CD4-positive, alpha-beta T cell treated with Interleukin-15 for 1 hour (primary cell): ENCODE data around the gene FMO4.
A peak's percentile ranks its signal among the peaks of the same experiment; 100 is the strongest.
"Not testable (repeated sequence)": the region's sequence is repeated elsewhere in the genome, so short reads cannot be mapped to it uniquely, and the experiment has no call there.

ENCODE experiments used
- DNase-seq: peaks from one replicate; pipeline ENCODE4 v3.0.0-alpha.2; 2020

Gene FMO4, protein sequence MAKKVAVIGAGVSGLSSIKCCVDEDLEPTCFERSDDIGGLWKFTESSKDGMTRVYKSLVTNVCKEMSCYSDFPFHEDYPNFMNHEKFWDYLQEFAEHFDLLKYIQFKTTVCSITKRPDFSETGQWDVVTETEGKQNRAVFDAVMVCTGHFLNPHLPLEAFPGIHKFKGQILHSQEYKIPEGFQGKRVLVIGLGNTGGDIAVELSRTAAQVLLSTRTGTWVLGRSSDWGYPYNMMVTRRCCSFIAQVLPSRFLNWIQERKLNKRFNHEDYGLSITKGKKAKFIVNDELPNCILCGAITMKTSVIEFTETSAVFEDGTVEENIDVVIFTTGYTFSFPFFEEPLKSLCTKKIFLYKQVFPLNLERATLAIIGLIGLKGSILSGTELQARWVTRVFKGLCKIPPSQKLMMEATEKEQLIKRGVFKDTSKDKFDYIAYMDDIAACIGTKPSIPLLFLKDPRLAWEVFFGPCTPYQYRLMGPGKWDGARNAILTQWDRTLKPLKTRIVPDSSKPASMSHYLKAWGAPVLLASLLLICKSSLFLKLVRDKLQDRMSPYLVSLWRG

DNA sequence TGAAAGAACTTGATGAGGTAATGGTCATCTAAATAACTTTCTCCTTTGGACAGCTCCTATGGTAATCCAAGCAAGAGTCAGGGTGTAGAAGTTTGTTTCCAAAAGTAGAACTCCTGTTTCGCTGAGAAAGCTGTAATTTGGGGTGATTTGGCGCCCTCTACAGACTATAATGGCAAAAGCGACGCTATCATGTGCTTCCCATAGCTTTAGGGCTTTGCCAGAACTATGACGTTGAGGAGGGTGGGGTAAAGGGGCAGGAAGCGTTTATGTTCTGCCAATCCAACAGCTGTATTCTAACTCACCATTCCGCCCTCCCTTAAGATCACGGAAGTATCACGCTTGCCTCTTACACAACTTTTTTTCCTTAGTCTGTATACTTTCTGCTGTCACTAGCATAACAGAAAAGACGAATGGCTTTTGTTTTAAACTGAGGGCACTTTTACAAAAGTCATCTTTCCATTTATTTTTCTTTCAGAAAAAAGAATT lies at the start of gene FMO4:
Gene FMO4 (plus strand): TSS at position 349 of the 486 bp plus-strand sequence. CDS start 5,643 bp downstream, outside the sequence.
- peak; percentile 93 for DNase-seq

DNA sequence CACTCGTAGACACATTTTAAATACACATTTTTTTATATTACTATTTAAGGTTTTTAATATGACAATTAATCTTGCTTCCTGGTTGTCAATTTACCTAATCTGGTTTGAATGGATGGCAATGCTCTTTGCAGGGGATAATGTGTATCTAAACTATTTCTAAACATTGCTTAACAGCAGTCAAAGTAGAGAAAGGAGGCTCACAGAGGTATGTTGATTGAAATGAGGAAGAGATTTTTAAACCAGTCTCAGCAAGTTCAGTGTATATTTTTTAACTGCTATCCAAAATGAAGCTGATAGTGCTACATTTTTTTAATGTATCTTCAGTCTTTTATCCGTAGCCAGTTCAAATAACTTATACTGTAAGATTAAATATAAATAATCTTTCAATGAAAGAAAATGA lies 48.3 kb upstream of the FMO4 start:
- DNase-seq, result no peak

DNA sequence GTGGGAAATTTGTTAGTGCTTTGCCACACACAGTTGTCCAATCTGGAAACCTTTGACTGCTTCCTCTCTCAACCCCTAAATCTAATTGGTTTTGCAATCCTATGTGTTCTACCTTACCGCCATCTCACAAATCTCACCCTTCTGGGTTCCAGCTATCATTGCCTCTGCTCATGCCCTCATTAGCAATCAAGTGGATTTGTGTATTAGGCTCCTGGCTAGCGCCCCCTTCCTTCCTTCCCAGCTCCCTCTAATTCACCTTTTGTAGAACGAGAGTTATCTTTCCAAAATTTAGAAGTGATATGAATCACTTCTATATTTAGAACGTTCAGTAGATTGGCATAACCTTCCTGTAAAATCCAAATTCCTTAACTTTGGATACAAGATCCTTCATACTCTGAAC lies 47.1 kb upstream of the FMO4 start:
- no peak for DNase-seq

DNA sequence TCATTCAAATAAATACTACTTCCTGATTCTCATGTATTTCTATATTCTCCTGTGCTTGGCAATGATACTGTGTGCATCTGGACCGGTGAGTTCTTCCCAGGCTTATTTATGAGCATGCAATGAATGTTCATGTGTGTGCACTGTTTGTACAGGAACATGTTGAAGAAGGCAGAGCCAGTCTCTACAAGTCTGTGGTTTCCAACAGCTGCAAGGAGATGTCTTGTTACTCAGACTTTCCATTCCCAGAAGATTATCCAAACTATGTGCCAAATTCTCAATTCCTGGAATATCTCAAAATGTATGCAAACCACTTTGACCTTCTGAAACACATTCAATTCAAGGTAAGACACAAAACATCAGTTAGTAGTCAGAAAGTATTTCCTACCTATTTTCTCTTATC lies 46.6 kb upstream of the FMO4 start:
- no peak for DNase-seq

DNA sequence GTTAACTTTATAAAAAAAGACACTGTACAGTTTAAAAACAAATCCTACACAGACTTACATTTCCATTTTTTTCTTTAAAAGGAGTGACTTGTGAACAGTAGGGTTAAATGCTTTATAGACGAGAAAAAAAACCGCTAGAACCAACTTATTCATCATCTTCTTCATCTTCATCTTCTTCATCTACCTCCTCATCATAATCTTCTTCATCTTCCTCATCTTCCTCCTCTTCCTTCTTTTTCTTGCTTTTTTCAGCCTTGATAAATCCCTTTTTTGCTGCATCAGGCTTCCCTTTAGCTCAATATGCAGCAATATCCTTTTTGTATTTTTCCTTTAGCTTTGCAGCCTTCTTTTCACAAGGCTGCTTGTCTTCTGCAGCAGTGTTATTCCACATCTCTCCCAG lies 43.2 kb upstream of the FMO4 start:
- DNase-seq, result no peak

DNA sequence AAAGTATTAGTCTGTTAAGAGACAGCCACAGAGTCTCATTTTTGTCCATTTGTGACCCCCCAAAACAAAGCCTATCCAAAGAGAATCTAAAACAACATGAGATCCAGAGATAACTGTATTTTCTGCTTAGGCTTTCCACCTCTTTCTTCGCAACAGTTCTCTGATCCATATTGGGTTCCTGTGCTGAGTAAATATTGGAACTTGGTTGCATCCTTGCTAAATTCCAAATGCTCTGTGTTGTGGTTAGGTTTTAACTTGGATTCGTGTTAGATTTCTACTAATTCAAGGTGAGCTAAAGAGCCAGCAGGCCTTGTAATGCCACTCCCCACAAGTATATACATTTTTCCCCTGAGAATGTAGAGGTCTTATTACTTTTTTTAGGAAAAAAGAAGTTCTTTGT lies 36.4 kb upstream of the FMO4 start:
- DNase-seq, result no peak

DNA sequence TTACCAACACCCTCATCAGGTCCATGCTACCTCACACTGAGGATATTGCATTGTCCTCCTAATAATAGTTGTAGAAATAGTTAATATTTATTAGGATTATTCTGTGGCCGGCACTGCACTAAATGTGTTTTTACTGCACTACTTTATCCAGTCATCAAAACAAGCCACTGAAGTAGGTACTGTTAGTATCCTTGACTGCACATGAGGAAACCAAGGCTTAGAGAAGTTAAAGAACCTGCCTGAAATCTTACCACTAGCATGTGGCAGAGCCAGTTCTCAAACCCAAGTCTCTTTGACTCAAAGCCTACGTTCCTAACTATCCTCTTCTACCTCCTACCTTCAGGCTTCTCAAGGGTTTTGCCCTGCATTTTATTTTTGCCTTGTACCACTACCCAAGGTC lies 34.7 kb upstream of the FMO4 start:
- no peak for DNase-seq

DNA sequence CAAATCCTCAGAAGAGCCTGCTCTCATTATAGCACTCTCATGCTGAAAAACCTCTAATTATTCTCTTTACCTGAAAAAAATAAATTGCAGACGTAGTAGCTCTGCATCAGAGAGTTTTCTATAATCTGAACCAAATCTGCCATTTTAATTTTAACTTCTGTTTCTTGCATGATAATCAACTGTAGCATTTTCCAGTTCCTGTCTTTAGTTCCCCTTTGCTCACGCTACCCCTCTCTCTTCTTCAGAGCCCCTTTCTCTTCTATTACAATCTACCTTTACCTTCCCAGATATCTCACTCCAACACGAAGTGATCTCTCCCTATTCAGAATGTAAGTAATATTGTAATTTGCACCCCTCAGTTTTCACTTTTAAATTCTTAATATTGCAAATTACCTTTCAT lies 34.3 kb upstream of the FMO4 start:
- no peak for DNase-seq

DNA sequence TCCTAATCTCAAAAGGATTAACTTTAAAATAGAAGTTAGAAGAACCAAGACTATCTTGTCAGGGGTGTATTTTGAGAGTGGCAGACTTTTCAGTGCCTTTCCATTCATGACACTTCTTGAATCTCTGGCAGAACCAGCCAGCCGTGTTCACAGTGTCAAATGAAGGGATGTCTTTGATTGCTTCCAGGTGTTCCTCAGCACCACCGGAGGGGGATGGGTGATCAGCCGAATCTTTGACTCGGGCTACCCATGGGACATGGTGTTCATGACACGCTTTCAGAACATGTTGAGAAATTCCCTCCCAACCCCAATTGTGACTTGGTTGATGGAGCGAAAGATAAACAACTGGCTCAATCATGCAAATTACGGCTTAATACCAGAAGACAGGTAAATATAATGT lies 33.4 kb upstream of the FMO4 start:
- DNase-seq, result no peak

DNA sequence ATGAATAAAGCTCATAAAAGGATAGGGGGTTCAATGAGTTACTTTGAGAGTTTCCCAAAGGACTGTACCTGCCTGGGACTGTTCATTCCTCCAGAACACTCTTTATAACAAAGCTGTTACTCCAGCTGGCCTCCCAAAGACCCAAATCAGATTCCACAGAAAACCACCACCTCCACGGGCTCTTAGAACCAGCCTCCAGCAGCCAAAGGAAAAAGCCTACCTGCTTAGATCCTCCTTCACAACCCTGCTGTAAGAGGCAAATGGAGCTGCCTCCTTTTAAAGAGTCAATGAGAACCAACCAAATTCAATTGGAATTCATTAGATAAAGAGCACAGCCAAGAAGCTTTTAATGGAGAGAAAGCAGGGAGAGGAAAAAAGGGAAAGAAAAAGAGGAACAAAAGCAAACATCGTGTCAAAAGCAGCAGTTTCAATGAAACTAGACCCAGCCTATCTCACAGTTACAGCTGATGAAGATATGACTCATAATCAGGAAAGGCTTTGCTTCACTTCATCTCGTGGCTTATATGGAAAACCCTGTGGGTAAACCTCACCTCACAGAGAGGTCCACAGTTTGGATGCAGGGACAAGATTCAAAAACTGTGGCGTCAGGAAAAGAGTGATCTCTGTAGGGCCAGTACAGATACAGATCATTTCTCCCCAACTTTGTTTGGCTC lies 27.8 kb upstream of the FMO4 start:
- DNase-seq, result no peak

DNA sequence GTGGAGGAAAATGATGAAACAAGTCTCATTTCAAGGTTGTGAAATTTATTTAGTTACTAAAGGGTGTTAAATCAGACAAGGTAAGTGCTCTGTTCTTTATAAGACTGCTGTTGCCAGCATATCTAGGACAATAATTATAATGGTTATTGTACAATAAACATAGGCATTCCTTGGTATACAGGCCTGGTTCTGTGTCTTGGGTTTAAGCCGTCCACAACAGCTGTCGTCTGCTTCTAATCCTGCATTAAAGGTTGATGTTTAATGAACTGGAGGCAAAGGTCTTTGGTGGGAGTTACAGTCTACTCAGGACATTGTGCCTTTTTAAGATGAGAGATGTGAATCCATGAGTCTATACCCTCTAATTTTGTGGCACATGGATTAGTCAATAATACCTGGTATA lies 23.4 kb upstream of the FMO4 start:
- no peak for DNase-seq

DNA sequence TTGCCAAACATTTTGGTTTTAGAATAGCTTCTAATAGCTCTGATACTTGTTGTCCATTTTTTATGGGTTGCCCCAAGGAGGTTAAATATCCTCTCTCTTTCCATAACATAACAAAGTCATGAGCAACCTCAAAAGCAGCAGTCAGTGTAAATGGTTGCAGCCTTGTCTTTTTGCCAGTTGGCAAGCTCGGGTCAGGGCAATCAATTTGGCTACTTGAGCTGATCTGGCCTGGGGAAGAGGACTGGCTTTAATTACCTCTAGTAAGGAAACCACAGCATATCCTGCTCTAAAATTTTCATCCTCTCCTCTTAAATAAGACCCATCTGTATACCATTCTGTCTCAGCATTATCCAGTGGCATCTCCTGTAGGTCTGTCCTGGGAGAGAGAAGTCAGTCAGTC lies 21.2 kb upstream of the FMO4 start:
- DNase-seq, result no peak

DNA sequence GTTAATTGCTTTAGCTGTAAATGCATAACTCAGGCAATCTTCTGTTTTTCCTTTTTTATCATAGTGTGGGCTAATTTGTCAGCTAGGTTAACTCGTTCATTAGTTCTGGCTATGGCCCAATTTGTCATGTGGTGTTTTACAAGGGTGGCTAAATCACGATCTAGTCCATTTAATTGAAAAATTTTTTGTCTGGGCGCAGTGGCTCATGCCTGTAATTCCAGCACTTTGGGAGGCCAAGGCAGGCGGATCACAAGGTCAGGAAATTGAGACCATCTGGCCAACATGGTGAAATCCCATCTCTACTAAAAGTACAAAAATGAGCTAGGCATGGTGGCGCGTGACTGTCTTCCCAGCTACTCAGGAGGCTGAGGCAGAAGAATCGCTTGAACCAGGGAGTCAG lies 18.6 kb upstream of the FMO4 start:
- DNase-seq, result not testable (repeated sequence)

DNA sequence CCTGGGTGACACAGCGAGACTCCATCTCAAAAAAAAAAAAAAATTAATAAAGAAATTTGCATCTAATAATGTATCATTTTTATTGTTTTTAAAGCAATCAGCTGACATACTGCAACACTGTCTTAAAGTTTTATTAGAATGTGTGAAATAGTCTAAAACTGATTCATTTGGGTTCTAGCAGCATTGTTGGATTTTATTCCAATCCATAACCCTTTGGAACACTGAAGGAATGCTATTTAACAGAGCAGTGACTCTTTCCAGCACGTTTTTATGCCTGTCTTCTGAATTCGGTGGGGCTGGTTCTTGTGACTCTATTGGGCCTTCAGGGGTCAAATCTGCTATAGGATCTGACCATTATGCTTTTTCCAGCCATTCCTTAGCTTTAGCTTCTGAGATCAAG lies 18.2 kb upstream of the FMO4 start:
- DNase-seq, result no peak

DNA sequence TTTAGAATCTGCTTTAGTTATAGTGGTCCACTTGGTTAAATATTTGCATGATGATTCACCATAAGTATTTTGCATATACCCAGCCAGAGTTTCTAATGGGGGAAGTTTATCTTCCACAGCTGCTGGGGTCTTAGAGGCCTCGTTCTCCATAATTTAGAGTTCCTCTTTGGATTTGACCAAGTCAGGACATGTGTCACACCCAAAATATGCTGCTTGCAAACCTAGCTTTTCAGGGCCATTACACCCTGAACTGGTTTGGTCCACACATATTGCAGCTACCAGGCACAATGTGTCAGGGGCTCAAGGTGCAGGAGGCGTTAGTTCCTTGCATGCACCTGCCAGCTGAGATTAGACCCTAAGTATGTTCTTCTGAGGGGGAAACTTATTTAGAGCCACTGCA lies 17.1 kb upstream of the FMO4 start:
- DNase-seq, result no peak

DNA sequence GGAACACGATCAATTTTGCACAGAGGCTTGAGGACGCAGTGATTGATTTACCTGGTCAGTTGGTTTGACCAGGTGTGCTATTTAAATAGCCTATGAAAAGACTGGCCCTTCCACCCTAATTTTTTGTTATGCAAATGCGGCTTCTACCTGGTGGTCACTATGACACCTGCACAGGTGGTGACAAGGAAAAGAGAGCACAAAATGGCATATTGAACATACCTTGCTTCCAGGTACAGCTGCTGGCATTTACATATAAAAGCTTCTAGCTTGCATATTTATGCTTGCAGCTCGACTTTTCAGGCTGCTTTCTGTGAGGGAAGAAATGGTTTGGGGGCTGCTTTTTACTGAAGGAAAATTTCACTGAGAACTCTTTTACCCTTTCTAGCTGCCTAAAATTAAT lies 15.3 kb upstream of the FMO4 start:
- no peak for DNase-seq

DNA sequence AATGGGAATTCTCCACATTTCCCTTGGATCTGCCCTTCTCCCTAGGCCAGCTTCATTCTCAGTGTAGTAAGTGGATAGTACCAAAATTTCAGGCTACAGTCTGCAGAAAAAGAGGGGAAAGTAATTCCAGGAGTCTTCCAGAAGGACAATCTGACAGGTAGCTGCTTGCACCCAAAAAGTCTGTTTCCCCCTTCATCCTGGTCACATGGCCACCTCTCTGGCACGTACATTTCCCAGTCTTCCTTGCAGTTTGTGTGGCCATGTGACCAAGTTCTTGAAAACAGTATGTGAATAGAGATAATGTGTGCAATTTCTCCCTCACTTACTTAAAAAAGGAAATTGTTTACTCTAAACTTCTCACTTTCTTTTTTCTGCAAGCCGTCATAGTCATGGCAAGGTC lies 14.6 kb upstream of the FMO4 start:
- DNase-seq, result no peak

DNA sequence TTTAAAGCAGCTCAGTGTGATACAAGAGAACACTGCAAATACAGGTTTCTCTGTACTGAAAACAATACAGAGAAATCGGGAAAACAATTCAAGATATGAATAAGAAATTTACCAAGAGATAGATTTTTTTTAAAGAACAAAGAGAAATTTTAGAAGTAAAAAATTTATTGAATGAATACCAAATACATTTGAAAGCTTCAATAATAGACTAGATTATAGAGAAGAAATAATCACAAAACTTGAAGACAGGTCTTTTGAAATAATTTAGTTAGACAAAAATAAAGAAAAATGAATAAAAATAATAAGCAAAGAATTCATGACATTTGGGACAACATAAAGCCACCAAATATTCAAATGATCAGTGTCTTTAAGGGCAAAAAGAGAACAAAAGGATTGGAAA lies 13.6 kb upstream of the FMO4 start:
- DNase-seq, result no peak

DNA sequence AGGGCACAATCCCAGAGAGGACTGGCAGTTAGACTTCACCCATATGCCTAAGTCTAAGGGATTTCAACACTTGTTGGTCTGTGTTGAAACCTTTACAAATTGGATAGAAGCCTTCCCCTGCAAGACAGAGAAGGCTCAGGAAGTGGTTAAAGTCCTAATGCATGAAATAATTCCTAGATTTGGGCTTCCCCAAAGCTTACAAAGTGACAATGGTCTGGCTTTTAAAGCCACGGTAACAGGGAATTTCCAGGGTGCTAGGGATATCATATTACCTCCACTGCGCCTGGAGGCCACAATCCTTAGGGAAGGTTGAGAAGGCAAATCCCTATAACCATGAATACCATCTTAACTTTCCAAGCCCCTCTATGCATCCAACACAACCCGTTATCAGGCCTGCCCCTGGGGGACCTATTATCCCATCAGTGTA lies 3.3 kb upstream of the FMO4 start:
- DNase-seq, result no peak

DNA sequence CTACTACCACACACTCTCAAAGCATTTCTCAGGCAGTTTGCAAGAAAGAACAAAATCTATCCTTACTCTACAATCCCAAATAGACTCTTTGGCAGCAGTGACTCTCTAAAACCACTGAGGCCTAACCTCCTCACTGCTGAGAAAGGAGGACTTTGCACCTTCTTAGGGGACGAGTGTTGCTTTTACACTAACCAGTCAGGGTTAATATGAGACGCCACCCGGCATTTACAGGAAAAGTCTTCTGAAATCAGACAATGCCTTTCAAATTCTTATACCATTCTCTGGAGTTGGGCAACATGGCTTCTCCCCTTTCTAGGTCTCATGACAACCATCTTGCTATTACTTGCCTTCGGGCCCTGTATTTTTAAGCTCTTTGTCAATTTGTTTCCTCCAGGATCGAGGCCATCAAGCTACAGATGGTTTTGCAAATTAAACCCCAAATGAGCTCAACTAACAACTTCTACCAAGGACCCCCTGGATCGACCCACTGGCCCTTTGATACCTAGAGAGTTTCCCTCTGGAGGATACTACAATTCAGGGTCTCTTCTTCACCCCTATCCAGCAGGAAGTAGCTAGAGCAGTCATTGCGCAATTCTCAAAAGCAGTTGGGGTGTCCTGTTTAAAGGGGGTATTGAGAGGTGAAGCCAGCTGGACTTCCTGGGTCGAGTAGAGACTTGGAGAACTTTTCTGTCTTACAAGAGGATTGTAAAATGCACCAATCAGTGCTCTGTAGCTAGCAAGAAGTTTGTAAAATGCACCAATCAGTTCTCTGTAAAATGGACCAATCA lies 2.0 kb upstream of the FMO4 start:
- no peak for DNase-seq

DNA sequence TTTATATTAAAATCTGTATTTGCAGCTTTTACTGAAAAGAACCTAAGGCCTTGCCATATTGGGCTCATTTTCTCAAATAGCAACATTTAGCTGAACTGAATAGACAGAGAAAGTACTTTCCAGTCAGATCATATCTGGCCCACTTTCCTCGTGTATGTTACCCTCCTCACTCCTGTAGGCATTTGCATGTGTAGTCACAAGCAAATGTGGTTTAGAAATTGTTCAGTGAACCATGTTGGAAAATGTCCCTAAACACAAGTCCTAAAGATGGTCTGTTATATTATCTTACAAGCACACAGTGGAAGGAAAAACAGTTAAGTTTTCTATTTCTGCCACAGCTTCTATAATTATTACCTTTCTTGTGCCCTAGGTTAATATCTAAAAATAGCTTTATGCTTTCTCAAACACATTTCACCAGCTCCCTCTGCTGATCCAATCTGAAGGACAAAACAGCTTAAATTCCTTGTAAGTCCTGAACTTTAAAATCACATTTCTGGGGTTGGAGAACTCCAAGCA lies 606 bp upstream of the FMO4 start:
- DNase-seq, result no peak

DNA sequence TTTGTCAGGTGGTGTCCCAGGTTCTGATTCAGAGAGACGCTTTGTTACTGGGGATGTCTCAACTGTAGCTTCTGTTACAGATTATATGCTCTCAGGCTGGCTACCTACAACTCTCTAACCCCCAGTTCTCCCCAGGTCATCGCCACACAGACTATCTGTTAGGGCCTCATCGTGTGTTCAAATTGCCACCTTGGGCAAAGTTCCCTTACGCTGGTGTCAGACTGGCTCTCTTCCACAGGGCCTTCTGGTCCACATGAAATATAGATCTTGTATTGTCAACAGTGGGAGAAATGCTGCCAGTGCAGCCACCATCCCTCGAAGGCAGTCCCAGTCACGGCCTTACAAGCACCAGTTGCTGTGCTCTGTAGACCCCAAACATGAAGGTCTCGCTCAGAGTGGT lies 15.3 kb downstream of the FMO4 start:
- no peak for DNase-seq

DNA sequence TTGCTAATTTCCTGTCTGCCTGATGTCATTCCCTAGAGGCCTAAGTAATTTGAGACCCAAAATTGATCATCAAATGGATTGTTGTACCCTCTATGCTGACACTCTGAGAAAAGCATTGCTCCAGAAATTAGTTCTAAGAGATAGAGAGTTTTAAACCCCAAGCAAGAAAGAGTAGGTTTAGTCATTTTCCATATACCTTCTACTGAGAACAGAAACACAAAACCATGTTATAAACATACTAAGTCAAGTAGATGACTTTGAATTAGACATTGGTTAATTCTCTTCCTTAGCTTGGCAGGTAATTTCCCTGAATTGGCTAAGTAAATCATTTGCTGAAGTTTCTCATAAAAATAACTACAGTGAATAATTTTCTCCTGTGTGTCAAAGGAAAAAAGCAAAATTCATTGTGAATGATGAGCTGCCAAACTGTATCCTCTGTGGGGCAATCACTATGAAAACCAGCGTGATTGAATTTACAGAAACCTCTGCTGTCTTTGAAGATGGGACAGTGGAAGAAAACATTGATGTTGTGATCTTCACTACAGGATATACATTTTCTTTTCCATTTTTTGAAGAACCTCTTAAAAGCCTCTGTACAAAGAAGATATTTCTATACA lies 20.1 kb downstream of the FMO4 start:
- no peak for DNase-seq
